ENCODE results near the gene STXBP6. TPM values are rescaled to one million over a fixed set of nuclear protein-coding genes. Genes with fewer than 3 reads are reported as not detected.

Gene STXBP6
- total and polyA plus RNA-seq, 12 donors, result 12.2 to 49.0 (median 24.4) TPM

- DNase-seq (no peak), ATAC-seq (no peak)
- Histone ChIP-seq H3K27me3 (no peaks in the 10 kb centered on the region), H3K9me3 (no peaks in the 10 kb centered on the region), H3K4me3 (no peak overlapping the region), H3K4me1 (peaks cover 0 to 58% (median 33%) of the 10 kb centered on the region in 9 donors), H3K36me3 (no peaks in the 10 kb centered on the region), H3K27ac (no peak overlapping the region)
- intact Hi-C loops (cut with DNase I), result no loop called here
- TF ChIP-seq, protein P1, sequence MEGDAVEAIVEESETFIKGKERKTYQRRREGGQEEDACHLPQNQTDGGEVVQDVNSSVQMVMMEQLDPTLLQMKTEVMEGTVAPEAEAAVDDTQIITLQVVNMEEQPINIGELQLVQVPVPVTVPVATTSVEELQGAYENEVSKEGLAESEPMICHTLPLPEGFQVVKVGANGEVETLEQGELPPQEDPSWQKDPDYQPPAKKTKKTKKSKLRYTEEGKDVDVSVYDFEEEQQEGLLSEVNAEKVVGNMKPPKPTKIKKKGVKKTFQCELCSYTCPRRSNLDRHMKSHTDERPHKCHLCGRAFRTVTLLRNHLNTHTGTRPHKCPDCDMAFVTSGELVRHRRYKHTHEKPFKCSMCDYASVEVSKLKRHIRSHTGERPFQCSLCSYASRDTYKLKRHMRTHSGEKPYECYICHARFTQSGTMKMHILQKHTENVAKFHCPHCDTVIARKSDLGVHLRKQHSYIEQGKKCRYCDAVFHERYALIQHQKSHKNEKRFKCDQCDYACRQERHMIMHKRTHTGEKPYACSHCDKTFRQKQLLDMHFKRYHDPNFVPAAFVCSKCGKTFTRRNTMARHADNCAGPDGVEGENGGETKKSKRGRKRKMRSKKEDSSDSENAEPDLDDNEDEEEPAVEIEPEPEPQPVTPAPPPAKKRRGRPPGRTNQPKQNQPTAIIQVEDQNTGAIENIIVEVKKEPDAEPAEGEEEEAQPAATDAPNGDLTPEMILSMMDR (IDR thresholded peaks at IDR 0.05), result no peak
- 93 to 95% methylated on average over 2 of the region's 2 CpGs for whole genome bisulfite sequencing, 2 donors
These were observed 133.9 kb downstream of the STXBP6 start for GRCh38 chr14:24915958-24916595.

- H3K4me3 ChIP-seq, result no peak overlapping the region
- no peak for ATAC-seq
- no peak overlapping the region for H3K27ac ChIP-seq
- 90 to 93% methylated on average over 1 of the region's 1 CpG for WGBS, 2 donors
- TF ChIP-seq, protein P1 (IDR thresholded peaks at IDR 0.05), result no peak
- H3K27me3 ChIP-seq, result no peaks in the 10 kb centered on the region
- intact Hi-C loops (cut with DNase I), result no loop called here
- no peaks in the 10 kb centered on the region for H3K9me3 ChIP-seq
- H3K36me3 ChIP-seq, result no peaks in the 10 kb centered on the region
- peaks cover 0 to 56% (median 30%) of the 10 kb centered on the region in 9 donors for H3K4me1 ChIP-seq
- DNase-seq, result no peak
These were observed 134.5 kb downstream of the STXBP6 start for GRCh38 chr14:24915403-24915921.

DNA sequence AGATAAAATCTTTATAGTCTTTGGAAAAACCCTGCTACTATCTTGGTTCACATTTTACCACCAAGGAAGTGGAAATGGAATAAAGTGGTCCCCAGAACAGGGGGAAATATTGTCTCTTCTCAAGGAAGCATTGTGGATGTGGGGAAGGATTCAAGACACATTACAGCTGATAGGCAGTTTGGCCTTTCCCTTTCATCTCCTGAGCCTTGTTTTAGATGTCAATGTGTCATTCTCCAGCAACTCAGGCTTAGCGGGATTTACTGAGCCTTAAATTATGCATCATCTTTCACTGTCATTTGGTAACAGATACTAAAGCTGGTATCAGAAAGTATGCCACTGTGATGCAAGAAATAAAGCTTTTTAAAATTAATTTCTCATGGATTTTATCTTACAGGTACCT lies 136.2 kb downstream of the STXBP6 start:
- Histone ChIP-seq H3K36me3 (no peaks in the 10 kb centered on the region), H3K4me1 (peaks cover 0 to 46% (median 33%) of the 10 kb centered on the region in 9 donors), H3K27ac (no peak overlapping the region), H3K27me3 (no peaks in the 10 kb centered on the region), H3K9me3 (no peaks in the 10 kb centered on the region), H3K4me3 (no peak overlapping the region)
- intact Hi-C loops (cut with DNase I), result no loop called here
- DNase-seq (no peak), ATAC-seq (no peak)
- 71 to 75% methylated on average over 1 of the region's 1 CpG for WGBS, 2 donors
- TF ChIP-seq, protein P1 (IDR thresholded peaks at IDR 0.05), result no peak

- intact Hi-C loops (cut with DNase I), result no loop called here
- 95 to 96% methylated on average over 1 of the region's 1 CpG for WGBS, 2 donors
- Histone ChIP-seq H3K4me1 (peaks cover 0 to 43% (median 33%) of the 10 kb centered on the region in 9 donors), H3K9me3 (no peaks in the 10 kb centered on the region), H3K27ac (no peak overlapping the region), H3K27me3 (no peaks in the 10 kb centered on the region), H3K36me3 (no peaks in the 10 kb centered on the region), H3K4me3 (no peak overlapping the region)
- ATAC-seq (no peak), DNase-seq (no peak)
- TF ChIP-seq, protein P1 (IDR thresholded peaks at IDR 0.05), result no peak
These were observed 136.9 kb downstream of the STXBP6 start for GRCh38 chr14:24913021-24913420.
